HG03139 (cell line): ENCODE results near the gene PER3.

Experiments used
- ATAC-seq: cut with Tn5 transposase; IDR thresholded peaks from one replicate; pipeline ENCODE4 v1.9.1; 2021; ENCODE audit not compliant: unreplicated experiment

PER3 gene

DNA sequence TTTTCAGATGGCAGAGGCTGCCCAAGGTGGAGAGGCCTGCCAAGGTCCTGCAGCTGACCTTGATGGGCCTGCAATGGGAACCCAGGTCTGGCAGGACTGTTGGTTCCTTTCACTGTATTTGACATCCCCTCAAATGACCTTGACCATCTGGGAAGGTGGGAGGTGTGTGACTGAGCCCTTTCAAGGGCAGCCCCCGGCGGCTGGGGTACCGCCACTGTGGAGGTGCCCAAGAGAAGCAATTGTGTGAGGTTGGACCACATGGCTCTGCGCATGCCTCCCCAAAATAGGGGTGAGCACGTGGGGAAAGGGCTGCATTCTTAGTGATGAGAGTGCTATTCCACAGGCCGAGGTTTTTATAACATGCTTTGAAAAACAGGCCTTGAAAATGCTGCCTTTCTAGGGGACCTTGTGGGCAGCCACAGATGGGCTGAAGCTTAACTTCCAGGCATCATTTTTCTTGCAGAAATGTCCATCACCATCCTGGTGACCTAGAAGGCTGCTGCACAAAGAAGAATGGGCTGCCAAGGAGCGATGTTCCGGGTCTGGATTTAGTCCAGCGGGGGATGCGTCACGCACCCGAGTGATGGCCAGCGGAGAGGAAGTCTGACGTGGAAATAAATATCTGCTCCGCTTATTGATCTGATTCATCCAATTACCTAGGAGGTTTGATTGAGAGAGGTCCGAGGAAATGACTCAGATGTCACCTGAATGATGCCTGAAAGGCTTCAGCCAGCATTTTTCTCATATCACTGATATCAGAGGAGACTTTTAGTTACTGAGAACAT is 85.2 kb downstream of the PER3 start:
- ATAC-seq = no peak

DNA sequence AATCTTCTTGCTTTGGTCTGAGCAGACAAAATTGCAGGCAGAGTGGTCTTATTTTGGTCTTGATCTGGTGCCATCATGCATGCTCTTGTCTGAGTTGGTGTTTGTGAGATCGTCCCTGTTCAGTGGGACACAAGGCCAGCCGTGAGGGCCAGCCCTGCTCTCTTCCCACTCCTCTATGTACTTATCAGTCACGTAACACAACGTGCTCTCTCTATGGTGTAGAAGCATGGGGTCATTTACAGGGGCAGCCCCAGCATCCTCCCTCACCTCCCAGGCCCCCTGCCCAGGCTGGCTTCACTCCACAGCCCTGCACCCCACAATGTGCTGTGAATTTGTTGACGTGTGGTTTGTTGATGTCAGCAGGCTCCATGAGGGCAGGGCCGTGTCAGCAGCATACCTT is 87.0 kb downstream of the PER3 start:
- ATAC-seq = no peak

DNA sequence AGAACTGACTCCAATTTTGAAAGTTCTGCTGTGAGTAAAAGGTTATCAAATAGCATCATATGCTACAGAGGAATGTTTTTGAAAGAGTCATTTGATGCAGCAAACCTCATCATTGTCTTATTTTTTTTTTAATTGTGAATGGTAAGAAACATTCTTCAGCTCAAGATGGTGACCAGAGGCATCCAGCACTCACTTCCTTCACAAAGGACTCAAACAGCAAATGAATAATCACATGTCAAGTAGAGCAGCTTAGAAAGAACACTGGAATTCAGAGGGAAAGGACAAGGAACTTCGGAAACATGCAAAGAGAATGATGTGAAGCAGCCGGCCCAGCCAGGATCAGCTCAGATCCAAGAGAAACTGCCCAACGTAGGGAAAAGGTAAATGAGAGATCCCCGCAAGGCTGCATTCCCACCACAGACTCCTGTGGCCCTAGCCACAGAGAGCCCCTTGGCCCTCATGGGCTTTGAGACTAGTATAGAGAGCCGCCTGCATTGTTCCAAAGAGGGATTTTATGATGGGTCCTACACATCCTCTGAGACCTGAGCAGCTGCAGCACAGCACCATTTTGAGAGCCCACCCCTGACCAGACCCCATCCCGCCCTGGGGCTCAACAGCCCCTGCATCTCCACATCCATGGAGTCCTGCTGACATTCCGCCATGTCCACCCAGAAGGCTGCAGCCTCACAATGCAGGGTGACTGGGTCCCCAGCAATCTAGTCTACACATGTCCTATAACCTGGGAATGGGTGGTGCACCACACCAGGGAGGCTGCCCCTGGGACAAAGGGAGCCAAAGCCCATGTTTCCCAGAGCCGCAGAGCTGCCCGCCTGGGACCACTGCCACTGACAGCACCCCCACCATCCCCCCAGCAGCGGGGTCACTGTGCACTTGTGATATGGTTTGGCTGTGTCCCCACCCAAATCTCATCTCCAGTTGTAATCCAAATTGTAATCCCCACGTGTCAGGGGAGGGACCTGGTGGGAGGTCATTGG is 90.0 kb downstream of the PER3 start:
- ATAC-seq = no peak

DNA sequence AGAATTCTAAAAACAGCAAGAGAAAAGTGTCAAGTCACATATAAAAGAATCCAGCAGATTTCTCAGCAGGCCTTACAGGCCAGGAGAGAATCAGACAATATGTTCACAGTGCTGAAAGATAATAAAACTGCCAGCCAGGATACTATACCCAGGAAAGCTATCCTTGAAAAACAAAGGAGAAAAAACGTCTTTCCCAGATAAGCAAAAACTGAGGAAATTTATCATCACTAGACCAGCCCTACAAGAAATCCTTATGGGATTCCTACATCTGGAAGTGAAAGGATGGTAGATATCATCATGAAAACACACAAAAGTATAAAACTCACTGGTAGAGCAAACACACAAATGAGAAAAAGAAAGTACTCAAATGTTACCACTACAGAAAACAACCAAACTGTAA is 93.9 kb downstream of the PER3 start:
- no peak for ATAC-seq

DNA sequence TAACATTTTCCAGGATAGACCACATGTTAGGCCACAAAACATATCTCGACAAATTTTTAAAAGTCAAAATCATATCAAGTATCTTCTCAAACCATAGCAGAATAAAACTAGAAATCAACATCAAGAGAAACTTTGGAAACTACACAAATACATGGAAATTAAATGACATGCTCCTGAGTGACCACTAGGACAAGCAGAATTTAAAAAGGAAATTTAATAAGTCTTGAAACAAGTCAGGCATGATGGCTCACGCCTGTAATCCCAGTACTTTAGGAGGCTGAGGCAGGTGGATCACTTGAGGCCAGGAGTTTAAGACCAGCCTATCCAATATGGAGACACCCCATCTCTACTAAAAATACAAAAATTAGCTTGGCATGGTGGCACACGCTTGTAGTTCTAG is 95.1 kb downstream of the PER3 start:
- ATAC-seq = no peak

DNA sequence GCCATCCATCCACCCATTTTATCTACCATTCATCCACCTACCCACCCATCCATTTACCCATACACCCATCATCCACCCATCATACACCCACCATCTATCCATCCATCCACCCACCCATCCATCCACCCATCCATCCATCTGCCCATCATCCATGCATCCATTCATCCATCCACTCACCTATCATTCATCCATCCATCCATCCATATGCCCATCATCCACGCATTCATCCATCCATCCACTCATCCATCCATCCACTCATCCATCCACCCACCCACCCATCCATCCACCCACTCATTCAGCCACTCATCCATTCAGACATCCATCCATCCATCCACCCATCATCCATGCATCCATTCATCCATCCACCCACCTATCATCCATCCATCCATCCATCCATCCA is 100.7 kb downstream of the PER3 start:
- no peak for ATAC-seq

DNA sequence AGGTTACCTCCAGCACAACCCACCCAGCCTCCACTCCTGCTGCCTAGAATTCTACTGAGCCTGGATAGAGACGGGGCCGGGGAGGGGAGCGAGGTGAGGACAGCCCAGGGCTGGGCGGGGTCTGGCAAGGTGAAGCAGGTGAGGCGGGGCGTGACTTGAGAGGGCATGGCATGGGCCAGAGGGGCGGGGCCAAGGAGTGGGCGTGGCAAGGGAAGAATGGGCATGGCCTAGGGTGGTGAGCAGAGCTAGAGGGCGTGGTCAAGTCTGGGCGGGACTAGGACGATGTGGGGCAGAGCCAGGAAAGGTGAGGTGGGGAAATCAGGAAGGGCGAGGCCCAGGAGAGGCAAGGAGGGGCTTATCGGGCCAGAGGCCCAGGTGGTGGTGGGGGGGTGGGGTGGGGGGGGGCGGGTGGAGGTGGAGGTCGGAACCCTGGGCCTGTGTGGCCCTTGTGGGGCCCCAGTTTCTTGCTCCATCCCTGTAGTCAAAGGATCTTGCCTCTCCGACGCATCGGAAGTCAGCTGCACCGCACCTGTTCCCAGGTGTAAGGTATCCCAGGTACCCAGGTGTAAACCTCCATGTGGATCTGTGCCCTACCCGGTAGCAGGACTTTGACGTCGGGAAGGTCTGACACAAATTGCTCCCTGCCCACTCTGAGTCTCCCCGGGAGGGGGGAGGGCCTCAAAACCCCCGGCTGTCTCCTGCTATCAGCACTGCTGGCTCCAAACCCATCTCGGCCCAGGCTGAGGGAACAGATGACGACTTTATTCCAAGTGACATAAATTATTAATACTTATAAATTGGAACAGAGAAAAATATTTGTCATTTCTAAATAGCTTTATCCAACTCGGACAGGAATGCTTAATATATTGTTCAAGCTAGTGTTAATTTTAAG is 101.7 kb downstream of the PER3 start:
- ATAC-seq = no peak

DNA sequence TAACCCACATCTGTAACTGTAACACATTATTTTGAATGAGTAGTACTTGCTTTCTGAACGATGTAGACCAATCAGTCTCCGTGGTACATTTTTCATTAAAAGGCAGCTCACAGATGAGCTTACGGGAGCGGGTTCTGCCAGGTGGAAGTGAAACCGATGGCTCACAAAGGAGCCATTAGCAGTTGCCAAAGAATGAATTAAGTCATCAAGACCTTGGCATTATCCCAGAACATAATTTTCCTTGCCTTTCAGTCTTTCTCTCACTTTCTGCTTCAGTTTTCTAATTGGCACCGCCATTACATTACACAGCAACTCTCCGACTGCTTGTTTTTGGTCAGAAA is 102.3 kb downstream of the PER3 start:
- ATAC-seq = no peak

DNA sequence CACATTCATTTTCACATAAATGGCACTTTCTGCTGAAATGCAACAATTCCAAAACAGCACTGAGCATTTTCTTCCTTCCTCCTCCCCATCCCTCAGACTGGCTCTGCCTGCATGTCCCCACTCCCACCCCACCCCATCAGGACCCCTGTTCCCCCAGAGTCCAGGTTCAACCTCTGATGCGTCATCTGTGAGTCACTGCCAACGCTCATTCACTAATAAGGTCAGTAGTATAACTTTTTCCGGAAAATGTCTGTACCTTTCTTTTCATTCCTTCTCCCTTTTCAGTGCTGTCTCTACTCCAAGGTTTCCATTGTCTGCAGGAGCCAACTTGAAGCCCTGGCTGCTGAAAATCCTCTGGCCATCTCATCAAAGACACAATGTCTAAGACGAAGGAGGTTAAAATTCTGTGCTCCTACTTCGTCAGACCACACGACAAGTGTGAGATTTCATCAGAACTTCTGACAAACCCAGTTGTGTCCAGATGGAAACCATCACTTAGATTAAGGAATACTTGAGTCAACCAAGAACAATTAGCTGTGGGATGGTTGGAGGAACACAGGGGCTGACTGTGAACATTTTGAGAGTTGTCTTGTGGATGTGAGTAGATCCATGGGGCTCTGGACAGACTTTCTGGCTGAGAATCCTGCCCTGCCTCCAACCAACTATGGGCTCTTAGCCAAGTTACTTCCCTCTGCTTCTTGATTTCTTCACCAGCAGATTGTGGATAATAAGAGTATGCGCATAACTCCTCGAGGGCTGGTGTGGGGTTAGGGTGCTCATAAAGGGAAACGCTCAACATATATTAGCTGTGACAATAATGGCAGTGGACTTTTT is 104.4 kb downstream of the PER3 start:
- ATAC-seq = no peak

DNA sequence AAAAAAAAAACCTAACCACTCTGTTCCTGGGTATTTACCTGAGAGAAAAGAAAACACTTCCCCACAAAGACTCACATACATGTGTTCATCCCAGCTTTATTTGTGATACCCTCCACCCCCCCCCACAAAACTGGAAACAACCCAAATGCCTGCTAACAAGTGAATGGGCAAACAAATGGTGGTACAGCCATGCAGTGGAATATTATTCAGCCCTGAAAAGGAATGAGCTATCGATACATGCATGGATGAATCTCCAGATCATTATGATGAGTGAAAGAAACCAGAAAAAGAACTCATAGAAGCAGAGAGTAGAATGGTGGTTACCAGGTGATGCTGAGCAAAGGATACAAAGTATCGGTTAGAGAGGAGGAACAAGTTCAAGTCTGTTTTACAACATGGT is 106.8 kb downstream of the PER3 start:
- no peak for ATAC-seq

DNA sequence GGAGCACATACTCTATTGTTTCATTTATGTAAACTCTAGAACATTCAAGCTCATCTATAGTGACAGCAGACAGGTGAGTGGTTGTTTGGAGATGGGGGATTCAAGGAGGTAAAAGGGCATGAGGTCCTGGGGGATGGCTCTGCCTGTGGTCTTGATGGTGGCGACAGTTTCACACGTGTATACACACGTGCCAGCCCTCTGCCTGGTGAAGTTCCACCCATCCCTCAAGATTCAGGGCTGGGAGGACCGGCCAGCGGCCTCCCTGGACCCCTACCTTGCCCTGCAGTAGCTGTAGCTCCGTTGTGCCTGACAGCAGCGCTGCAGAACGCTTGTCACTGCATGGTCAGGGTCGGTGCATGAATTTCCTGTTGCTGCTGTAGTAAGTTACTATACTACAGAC is 107.7 kb downstream of the PER3 start:
- ATAC-seq = no peak

DNA sequence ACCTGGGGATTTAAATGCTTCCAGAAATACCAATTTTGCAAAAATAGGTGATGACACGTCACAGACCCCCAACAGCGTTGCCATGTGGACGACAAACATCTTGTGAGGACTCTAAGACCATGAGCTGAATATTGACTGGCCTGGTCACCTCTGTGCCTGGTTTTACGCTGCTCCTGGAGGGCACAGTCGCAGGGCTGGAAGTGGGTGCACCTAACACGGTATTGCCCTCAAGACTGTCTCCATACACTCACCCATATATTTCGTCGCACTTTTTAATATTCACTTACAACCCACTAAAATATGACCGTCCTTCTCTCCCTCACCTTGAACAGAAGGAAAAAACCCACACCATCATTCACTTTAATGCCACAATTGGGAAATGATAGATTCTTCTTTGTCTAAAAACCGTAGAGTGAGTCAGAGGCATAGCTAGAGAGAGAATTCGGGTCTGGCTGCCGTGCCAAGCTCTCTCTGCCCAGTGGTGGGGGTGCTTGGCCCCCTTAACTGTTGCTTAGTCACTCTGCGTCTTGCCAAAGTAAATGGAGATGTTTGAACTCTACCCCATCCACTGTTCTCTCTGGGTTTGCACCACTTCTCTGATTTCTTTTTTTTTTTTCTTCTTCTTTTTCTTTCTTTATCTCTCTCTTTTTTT is 109.6 kb downstream of the PER3 start:
- ATAC-seq = no peak
